HG03342 (cell line): ENCODE measurements around the gene FOXJ1.

Source experiments
- ATAC-seq: cut with Tn5 transposase; IDR thresholded peaks from one replicate; pipeline ENCODE4 v1.9.1; 2021; ENCODE audit warnings: mild to moderate bottlenecking, moderate library complexity; ENCODE audit not compliant: unreplicated experiment

The FOXJ1 gene

GRCh38 chr17:76142585-76143041, 1.6 kb upstream of the FOXJ1 start:
- ATAC-seq = no peak

- ATAC-seq = no peak
Measured at GRCh38 chr17:76142039-76142584, 1.1 kb upstream of the FOXJ1 start.

GRCh38 chr17:76140661-76141211, 309 bp downstream of the FOXJ1 start:
- ATAC-seq = no peak

DNA sequence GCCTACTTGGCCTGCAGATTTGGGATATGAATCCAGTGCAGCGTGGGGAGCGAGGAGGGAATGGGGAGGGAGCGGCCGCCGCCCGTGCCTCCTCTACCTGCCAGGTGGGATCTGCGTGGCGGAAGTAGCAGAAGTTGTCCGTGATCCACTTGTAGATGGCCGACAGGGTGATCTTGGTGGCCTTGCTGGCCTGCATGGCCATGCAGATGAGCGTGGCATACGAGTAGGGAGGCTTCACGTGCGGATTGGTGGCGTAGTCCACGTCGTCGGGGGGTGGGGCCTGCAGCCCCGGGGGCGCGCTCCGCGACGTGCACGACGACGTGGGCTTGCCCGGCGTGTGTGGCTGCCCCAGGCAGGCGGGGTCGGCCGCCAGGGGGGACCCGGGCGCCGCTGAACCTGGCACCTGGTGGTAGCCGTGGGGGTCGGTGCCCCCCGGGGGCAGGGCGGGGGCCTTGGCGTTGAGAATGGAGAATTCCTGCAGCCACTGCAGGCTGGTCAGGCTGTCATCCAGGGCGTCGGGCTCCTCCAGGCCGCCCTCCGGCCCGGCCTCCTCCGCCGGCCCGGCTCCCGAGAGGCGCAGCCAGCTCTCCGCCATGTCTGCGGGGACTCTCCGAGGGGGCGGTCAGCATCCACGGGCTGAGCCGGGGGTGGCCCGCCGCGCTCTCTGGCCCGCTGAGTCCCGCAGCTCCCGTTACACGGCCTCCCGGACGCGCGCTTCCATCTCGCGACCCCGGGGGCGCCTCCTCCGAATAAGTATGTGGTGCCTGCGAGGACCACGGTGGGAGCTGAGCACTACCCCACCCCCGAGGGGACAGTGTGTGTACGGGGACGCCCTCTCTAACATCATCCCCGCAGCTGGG, 1.0 kb downstream of the FOXJ1 start:
- no peak for ATAC-seq

DNA sequence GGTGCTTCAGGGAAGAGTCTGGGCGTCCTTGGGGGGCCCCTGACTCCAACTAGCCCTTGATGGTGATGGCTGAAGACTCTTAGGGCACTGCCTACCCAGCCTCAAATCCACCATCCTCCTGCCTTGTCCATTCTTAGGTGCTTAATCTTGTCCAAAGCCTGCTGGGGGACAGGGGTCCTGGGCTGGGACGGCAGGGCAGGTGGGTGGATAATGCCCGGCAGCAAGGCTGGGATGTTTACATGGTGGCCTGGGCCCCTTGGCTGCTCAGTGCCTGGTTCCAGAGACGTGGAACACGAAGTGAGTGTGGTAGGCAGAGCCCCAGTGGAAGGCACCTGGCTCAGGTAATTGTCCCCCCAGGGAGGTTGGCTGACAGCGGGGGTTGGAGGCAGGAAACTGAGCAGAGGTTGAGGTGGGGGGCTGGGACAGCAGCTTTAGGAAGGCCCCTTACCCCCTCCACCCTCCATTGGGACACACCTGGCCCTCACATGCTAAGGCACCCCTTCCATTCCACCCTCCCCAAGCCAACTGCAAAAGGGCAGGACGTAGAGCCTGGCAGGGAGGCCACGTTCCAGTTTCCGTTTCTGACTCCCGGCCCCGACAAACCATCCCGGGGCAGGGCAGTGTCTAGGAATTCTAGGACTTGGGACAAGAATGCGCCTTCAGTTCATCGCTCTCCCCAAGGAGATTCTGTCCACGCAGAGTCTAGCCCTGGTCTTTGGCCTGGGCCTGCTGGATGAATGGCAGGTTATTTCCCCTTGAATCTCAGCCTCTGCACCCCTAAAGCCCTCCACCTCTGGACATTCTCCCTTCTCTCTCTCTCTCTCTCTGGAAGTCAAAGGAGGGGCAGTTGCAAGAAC, 1.9 kb downstream of the FOXJ1 start:
- ATAC-seq = no peak

DNA sequence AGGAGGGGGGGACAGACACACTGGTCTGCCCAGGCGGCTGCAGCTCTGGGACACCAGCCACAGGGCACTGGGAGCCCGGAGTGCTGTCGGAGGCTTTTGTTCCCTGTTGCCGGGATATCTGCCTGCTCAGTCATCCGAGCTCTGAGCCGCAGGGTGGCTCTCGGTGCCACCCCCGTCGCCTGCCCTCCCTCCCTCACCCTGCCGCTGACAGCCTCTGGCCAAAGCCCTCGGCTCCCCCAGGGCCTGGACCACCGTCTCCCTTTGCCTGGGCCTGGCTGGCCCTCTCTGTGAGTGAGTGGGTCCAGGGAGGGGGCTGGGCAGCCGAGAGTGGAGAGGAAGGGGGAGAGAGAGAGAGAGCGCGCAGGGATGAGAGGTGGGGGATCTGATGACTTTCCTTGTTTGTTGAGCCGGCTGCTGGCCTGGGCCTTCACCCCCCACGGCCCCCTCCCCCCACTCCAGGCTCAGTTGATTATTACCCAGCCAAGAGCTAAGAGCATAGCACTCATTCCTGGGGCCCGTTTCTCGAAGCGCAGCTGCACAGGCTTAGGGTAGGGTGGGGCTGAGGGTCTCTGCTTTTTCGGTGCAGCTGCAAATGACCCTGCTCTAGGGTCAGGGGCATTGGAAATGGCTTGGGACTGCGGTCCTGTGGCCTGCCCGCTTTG, 2.7 kb downstream of the FOXJ1 start:
- no peak for ATAC-seq

GRCh38 chr17:76137351-76138233, 3.5 kb downstream of the FOXJ1 start:
- ATAC-seq = no peak

GRCh38 chr17:76137001-76137350, 4.1 kb downstream of the FOXJ1 start:
- no peak for ATAC-seq

DNA sequence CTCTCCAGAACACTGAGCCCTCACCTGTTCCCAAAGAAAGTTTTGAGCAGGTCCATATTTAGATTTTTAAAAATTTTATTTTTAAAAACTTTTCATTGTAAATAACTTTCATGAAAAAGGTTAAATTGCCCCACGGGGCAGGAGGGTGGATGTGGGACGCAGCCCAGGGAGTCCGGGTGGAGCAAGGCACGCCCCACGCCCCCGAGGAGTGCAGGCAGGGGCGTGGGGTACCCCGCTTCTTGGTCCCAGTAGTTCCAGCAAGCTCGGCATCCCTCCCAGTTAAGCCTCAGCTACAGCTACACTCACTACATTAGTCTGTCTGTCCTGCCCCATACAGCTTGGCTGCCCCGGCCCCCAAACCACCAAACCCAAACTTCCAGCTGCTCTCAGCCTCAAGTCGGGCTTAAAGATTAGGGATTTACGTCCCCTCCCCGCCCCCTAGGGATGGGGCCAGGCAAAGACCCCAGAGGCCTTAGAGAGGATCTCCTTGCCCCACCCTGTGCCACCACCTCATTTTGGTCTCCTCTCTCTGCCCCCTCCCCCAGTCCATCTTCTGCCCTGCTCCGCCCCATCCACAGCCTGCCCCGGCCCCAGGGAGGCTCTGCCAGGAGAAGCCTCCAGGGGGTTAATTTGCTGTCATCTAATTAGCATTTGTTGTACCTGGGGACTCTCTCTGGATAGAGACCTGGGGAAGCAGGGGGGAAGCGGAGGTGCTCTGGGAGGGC, 4.6 kb downstream of the FOXJ1 start:
- ATAC-seq = no peak

DNA sequence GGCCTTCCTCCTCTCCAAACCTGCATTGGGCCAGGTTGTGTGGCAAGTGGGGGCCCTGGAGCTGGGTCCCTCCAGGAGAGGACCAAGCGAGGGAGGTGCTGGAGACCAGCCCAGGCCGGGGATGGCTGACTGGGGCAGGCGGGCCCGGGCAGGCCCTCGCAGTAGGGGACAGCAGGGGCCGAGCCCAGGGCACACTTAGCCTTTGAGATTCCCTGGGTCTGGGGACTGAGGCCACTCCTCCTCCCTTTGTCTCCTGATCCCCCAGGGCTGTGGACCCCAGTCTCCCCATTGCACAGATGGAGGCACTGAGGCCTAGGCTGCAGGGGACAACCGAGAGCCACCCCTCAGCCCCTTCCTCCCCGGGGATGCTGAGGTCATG, 5.2 kb downstream of the FOXJ1 start:
- ATAC-seq = no peak

DNA sequence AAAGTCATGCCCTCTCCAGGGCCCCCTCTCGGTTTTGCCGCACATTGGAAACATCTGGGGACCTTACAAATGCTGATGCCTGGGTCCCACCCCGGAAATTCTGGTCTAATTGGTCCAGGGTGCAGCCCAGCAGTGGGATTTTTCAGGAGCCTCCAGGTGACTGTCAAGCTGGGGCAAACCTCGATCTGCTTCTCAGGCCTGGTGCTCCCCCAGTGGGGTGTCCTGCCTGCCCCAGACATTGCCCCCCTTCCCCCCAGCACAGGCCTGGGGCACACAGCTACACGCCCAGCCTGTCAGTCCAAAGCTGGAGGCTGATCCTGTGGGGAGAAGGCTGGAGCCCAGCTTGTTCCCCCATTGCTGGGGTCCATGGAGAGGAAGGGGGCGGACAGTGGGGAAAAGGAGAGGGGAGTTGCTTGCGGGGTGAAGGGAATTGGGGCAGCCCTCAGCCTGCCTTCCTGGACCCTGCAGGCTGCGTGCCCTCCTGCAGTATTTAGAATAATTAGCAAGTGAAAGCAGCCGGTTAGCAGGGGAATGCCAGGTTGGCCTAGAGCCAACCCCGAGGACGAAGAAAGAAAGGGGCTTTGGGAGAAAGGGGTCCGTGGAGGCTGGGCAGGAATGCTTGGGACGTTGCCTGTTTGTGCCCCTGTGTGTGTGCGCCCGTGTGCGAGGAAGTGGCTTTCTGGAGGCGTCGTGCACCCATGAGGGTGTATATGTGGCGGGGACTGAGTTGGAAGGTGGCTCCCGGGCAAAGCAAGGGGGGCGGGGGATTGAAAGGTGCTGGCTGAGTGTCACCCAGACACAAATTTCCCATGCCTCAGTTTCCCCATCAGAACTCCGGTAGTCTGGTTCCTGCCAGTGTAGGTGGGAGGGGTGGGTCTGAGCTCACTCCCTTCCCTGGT, 5.9 kb downstream of the FOXJ1 start:
- ATAC-seq = no peak

- no peak for ATAC-seq
Measured at GRCh38 chr17:76132574-76133338, 8.3 kb downstream of the FOXJ1 start.

GRCh38 chr17:76131692-76132573, 9.1 kb downstream of the FOXJ1 start:
- ATAC-seq = no peak

- no peak for ATAC-seq
Measured at GRCh38 chr17:76131051-76131691, 9.9 kb downstream of the FOXJ1 start.

GRCh38 chr17:76130473-76130872, 10.6 kb downstream of the FOXJ1 start:
- no peak for ATAC-seq

GRCh38 chr17:76125922-76126321, 15.1 kb downstream of the FOXJ1 start:
- no peak for ATAC-seq
